AG20443 (cell line): ENCODE measurements around the gene TRERF1.

Experiments
- DNase-seq: peaks from one replicate; pipeline ENCODE4 v3.0.0; 2012; ENCODE audit warnings: low spot score, mixed read lengths

Gene TRERF1

DNA sequence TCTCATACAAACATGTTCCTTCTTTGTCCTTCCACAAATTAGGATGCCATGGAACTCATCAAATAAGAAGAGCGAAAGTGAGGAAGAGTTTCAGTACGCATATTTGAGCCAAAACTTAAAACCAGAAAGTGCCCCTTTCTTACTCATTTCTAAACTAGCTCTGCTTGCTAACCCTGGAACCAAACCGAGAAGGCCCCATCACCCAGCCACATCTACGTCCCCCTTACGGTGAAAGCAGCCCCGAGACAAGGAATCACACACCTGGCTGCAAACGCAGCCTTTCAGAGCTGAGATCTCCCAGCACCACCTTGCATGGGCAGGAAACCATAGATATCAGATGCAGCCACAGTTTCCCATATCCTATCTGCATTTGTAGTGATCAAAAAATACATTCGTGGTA, 28.5 kb downstream of the TRERF1 start:
- no peak for DNase-seq

GRCh38 chr6:42420741-42421140, 31.0 kb downstream of the TRERF1 start:
- no peak for DNase-seq

DNA sequence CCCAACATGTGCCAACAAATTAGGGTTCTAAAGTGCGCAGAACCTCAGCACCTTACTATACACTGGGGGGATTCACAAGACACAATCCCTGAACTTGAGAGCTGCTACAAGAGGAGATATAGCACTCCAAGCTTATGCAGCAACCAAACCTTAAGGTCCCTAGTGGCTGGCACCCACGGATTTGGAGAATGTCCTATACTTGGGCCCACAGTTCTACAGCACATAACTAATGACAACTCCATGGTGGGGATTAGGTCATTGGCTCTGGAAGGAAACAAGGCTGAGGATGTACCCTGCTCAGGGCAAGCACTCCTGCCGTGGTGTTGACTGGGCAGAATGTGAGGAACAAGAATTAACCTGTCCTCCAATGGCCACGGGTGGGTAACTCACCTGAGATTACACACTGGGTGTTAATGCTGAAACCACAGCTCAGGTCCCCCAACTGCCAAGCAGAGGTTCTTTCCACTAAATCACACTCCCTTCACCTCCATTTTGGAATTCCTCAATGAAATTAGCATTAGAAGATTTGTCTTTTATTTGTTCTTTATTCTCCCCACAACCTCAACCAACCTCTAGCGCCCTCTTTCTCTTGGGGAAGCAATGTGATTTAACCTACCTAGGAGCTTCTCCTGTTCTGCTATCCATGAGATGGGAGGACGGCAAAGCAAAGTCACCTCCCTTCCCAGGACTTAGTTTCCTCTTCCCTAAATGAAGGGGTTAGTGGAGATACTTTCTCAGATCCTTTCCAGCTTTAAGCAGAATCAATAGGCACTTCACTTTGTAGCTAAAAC, 32.0 kb downstream of the TRERF1 start:
- no peak for DNase-seq

GRCh38 chr6:42418724-42419123, 33.0 kb downstream of the TRERF1 start:
- DNase-seq, result no peak

DNA sequence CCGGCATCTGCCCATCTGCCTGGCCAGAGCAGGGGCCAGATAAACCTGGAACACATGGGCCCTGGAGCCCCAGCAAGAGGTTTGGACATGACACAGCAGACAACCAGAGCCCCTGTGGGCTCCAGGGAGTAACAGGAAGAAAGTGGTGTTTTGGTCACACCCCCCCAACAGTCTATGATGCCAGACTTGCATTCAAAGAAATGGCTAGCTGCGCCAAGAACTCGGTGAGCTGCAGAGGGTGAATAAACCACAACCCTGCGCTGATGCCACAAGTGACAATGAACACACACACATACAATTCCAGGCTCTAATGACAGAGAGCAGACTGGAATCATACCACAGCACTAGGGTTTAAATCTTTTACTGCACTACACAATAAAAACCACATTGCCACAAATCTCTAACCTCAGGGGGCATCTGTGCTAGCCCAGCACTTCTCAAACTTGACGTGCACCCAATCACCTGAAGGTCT, 34.0 kb downstream of the TRERF1 start:
- DNase-seq, result no peak

DNA sequence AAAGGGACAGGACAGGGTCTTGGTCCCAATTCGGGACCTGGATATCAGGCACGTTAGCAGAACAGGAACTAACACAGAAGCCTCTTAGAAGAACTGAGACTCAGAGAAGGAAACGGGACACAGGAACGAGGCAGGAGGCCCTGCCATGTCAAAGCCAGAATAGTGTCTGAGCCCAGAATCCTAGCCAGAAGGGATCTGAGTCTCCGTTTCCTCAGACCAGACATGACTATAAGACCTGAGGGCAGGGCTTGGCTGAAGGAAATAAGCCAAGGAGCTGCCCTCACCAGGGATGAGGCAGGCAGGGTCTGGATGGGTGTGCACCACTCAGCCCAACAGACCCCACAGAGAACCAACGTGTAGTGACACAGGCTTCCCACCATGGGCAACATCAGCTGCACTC, 40.3 kb downstream of the TRERF1 start:
- no peak for DNase-seq

- no peak for DNase-seq
These were observed 40.9 kb downstream of the TRERF1 start for GRCh38 chr6:42410861-42411260.

DNA sequence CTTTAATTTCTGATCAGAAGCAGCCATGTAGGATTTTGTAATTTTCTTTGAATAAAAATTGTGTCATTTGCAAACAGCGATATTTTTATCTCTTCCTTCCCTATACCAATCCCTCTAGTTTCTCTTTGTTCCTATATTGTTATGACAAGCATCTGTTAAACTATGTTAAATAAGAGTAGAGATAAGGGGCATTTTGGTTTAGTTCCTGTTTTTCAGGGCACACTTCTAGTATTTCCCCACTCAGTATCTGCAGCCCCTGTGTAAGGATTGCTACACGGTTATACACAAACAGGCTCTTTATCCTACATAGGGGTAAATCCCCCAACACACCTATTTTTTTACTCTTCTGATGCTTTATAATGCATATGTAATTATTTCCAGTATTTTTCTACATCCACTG, 42.1 kb downstream of the TRERF1 start:
- no peak for DNase-seq

DNA sequence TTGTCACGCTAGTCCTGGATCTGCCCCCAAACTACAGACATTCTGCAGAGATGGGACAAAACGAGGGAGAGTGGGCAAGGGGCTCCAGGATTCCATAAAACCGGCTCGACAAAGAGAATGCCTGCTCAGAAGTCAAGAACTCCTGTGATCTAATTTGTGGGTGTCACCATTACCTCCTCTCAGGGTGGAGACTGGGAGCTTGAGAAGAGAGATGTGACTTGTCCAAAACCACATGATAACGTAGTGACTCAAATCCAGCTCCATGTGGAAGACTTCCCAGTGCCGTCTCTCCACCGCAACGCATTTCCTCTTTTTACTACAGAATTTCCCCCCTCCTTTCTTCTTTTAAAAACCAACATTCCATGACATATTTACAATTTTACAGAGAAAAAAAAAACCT, 44.3 kb downstream of the TRERF1 start:
- peak; percentile 90 for DNase-seq

GRCh38 chr6:42406306-42407280, 45.1 kb downstream of the TRERF1 start:
- no peak for DNase-seq

- peak; percentile 56 for DNase-seq
These were observed 46.7 kb downstream of the TRERF1 start for GRCh38 chr6:42405021-42405420.

GRCh38 chr6:42404484-42404883, 47.2 kb downstream of the TRERF1 start:
- peak; percentile 65 for DNase-seq

- no peak for DNase-seq
These were observed 47.9 kb downstream of the TRERF1 start for GRCh38 chr6:42403831-42404230.

DNA sequence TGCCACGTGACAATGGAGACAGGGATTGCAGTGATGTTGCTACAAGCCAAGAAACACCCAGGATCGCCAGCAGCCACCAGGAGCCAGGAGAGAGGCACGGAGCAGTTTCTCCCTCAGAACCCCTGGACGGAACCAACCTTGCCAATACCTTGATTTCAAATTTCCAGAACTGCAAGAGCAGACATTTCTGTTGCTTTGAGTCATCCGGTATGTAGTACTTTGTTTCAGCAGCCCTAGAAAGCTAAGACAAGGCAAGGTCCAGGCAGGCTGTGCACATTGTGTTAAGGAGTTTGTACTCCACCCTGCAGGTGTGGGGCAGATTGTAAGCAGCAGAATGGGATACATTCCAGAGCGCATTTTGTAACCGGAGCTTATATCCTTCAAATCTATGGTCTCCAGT, 48.3 kb downstream of the TRERF1 start:
- no peak for DNase-seq

GRCh38 chr6:42402184-42402583, 49.5 kb downstream of the TRERF1 start:
- no peak for DNase-seq

DNA sequence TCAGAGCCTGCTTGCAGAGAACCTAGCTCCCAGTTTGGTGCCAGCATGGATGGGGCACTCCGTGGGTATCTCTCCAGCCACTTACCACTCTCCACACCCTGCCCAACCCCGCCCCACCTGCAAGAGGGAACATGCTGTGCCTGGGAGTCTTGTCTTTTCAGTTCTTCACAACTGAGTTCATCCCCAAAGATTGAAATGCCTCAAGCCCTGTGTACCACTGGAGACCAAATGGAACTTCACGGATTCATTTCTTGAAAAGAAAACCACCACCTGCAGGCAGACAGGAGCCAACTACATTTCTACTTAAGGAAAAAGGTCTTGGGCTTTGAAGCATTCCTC, 50.1 kb downstream of the TRERF1 start:
- no peak for DNase-seq

GRCh38 chr6:42400886-42401612, 50.7 kb downstream of the TRERF1 start:
- DNase-seq, result no peak

- DNase-seq, result no peak
These were observed 51.5 kb downstream of the TRERF1 start for GRCh38 chr6:42400061-42400760.

DNA sequence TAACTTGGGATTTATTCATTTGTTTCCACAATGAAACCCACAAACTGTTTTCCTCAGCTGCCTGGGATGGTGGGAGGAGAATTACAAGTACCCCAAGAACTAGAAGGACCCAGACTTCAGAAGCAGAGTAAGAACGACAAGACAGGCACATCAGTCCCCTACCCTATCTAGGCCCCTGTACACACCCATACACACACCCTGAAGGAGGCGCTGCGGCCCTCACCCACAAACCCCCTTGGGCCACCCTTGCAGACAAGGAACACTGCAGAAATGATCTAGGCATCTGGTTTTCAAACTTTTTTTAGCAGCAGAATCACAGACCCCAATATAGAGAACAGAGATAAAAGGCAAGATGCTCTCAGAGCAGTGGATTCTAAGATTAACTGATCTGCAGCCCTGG, 55.0 kb downstream of the TRERF1 start:
- no peak for DNase-seq

DNA sequence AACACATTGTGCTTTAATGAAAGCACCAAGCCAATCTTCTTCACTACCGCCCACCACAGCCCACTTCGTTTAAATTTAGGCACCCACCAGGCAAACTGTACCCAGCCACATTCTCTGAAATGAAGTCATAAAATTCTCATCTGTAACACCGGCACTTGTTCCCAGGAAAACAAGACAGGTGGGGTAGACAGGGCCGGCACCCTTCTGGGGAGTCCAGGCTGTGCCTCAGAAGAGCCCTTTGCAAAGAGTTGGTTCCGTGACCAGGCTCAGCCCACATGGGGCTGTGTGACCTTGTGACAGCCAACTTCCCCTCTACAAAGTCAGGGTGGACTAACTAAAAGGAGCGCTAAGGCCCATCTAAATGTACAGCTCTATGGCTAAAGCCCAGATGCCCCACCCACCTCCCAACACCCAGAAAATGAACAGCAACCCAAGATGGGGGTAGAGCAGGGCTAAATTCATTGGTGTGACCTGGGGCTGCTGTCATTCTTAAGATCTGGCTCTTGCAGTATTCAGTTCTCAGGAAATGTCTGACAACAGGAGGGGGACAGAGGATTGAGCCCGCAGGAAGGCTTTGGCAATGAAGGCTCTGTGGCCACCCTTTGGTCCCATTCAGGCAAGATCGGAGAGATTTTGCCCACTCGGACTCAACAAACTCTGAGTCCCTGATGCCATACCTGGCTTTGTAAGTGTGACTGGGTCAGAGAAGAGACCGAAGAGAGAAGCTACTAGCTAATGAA, 56.7 kb downstream of the TRERF1 start:
- no peak for DNase-seq

DNA sequence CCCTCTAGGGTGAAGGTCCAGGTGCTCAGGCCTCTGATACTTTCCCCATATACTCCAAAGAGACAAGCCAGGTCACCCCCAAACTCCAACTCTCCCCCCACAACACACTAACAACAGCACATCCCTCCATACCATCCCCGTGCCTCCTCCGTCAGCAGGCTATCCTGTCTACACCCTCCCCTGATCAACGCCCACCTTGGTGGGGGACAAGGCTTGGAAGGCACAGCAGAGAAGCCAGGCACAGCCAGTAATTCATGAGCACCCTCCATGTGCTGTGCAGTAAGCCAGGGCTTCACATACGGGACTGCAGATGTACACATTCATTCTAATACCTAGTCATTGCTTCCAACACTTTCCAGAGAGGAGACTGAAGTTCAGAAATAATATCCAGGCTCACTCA, 57.6 kb downstream of the TRERF1 start:
- DNase-seq, result no peak
